OCI-LY3 (cell line): Measurements from ENCODE around the gene MFNG.
"Not testable (repeated sequence)": the region's sequence is repeated elsewhere in the genome, so short reads cannot be mapped to it uniquely, and the experiment has no call there.

Source experiments
- CTCF ChIP-seq: fragments of 200-600, 300-600 bp; sonication (generic); IDR thresholded peaks from 2 replicates; pipeline ENCODE4 v1.5.1; 2014; ENCODE audit warnings: antibody characterized with exemption, low read length, low read depth
- EZH2phosphoT487 ChIP-seq: fragments of 200-600 bp; shearing (Covaris generic); IDR thresholded peaks from 2 replicates; pipeline ENCODE4 v1.6.1; 2018; ENCODE audit warnings: antibody characterized with exemption, mixed run types, low read depth

DNA sequence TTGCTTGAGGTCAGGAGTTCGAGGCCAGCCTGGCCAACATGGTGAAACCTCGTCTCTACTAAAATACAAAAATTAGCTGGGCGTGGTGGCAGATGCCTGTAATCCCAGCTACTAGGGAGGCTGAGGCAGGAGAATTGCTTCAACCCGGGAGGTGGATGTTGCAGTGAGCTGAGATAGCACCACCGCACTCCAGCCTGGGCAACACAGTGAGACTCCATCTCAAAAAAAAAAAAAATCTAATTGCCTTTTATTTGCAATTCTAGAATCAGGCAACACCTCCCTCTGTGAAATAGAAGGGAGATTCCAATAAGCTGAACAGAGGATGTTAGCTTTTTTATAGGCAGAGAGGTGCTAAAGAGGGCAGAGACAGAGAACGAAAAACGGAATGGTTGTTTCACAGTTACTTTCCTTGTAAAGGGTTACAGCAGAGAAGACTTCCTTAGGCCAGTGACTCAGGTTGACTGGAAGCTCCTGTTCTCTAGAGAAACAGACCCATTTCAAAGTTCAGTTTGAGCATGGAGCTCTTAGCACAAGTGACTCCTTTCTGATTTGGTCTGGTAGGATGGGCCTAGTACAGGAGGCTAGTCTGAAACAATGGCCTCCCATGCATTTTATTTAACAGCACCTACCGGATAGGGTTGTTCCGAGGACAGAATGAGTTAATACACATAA is 41.0 kb upstream of the MFNG start:
- TF ChIP-seq EZH2phosphoT487, CTCF: not testable (repeated sequence)
